Motor neuron (in vitro differentiated cells): ENCODE measurements around the gene JMJD8. TPM values are rescaled to one million over a fixed set of nuclear protein-coding genes. Genes with fewer than 3 reads are reported as not detected.
A peak's percentile ranks its signal among the peaks of the same experiment; 100 is the strongest.

Experiments
- ATAC-seq, 8 experiments: fragments of 200-7000 bp; cut with Tn5 transposase; replicated peaks in 6 of 8; 2 replicates each; pipeline ENCODE4 v1.8.0; 2021; ENCODE audit warnings: mild to moderate bottlenecking in 8 of 8, moderate library complexity in 8 of 8
- H3K27ac ChIP-seq, 2 donors: fragments of 250-450 bp; sonication (Bioruptor Pico); 2 replicates each; pipeline ENCODE4 v1.9.0; 2021; ENCODE audit warnings: antibody characterized with exemption in 2 of 2, mild to moderate bottlenecking in 2 of 2, moderate library complexity in 1 of 2
- H3K4me1 ChIP-seq, 2 donors: fragments of 250-450 bp; sonication (Bioruptor Pico); replicated peaks in 1 of 2; 2 replicates each; pipeline ENCODE4 v1.6.1; 2021; ENCODE audit warnings: antibody characterized with exemption in 2 of 2, mild to moderate bottlenecking in 2 of 2, moderate library complexity in 1 of 2
- H3K4me3 ChIP-seq, 5 donors: fragments of 250-450 bp; sonication (Bioruptor Pico); 2 replicates each; pipeline ENCODE4 v1.9.0; 2021; ENCODE audit warnings: antibody characterized with exemption in 5 of 5, mild to moderate bottlenecking in 5 of 5, moderate library complexity in 4 of 5
- WGBS, 10 experiments: fragments of 450-650 bp; shearing (Covaris generic); methylation state at CpG; one replicate each; pipeline ENCODE4 v1.0.0; 2022; 5-methylcytosine and 5-hydroxymethylcytosine counted together
- in situ Hi-C, 9 experiments: fragments of 400-800 bp; cut with MboI; loops; one replicate each; pipeline ENCODE4 v1.15.0; 2021; ENCODE audit warnings: low sequenced_read_pairs in 9 of 9, low pct_unique_long_range_greater_than_20kb in 2 of 9; ENCODE audit not compliant: unreplicated experiment in 9 of 9
- total RNA-seq, 8 experiments: library from RNA; unstranded; fragments of 300-600 nt; gene quantifications; 2 replicates each; pipeline versions ENCODE4 v1.2.3 to v1.2.4, GENCODE V29; 2022

JMJD8 gene
- total RNA-seq, 8 experiments from 2014 or later: 18.1 to 56.4 (median 33.2) TPM

GRCh38 chr16:638836-639235 is 45.3 kb downstream of the JMJD8 start:
- ATAC-seq: no peak
- in situ Hi-C loops: no loop called here
- peaks cover 30 to 31% of the 10 kb centered on the region in 2 donors for H3K4me1 ChIP-seq
- H3K4me3 ChIP-seq: no peak overlapping the region
- peak overlapping the region in 1 of 2 donors; percentile 6 for H3K27ac ChIP-seq
- WGBS, 10 experiments: 28 to 87% (median 33%) methylated on average over 1 to 4 of the region's 9 CpGs; no CpG with 5 or more reads in 7 of the 10 experiments

- peak overlapping the region; percentile 72 to 84 for H3K27ac ChIP-seq
Measured at GRCh38 chr16:638034-638543, 46.0 kb downstream of the JMJD8 start.

GRCh38 chr16:637081-638018 is 46.8 kb downstream of the JMJD8 start:
- peak overlapping the region; percentile 60 to 92 (median 68) for H3K4me3 ChIP-seq
- WGBS, 10 experiments: 0 to 43% (median 10%) methylated on average over 2 to 9 of the region's 53 CpGs; no CpG with 5 or more reads in 7 of the 10 experiments
- peak overlapping the region; percentile 95 to 97 for H3K27ac ChIP-seq
- peak in 6 of 8 experiments; percentile 0 to 15 (median 5) for ATAC-seq
- in situ Hi-C loops: no loop called here
- peaks cover 23 to 24% of the 10 kb centered on the region in 2 donors for H3K4me1 ChIP-seq

More at GRCh38 chr16:638034-638543, 46.0 kb downstream of the JMJD8 start:
- ATAC-seq: no peak
- in situ Hi-C loops: no loop called here
- Histone ChIP-seq H3K4me3 (no peak overlapping the region), H3K4me1 (peaks cover 28 to 30% of the 10 kb centered on the region in 2 donors)
- 70 to 73% (median 70%) methylated on average over 2 to 10 of the region's 15 CpGs; no CpG with 5 or more reads in 7 of the 10 experiments for WGBS, 10 experiments

- peak; percentile 77 to 88 (median 84) for ATAC-seq
- in situ Hi-C loops: no loop called here
- WGBS, 10 experiments: 0 to 1% (median 0%) methylated on average over 2 to 14 of the region's 91 CpGs; no CpG with 5 or more reads in 3 of the 10 experiments
- Histone ChIP-seq H3K4me3 (peak within 1 kb of the TSS; percentile 60 to 92 (median 68)), H3K27ac (peak within 1 kb of the TSS; percentile 95 to 97), H3K4me1 (peaks cover 23 to 24% of the 10 kb centered on the region in 2 donors)
Measured at GRCh38 chr16:636206-637080, 47.7 kb downstream of the JMJD8 start, which contains the start of gene METTL26. Gene METTL26 (minus strand): TSS chr16:636305. CDS start chr16:636290, 15 bp downstream.

GRCh38 chr16:635573-636205 is 48.4 kb downstream of the JMJD8 start:
- WGBS, 10 experiments: 0 to 19% (median 8%) methylated on average over 1 to 7 of the region's 55 CpGs; no CpG with 5 or more reads in 6 of the 10 experiments
- Histone ChIP-seq H3K4me3 (peak overlapping the region; percentile 60 to 92 (median 68)), H3K27ac (peak overlapping the region; percentile 95 to 97), H3K4me1 (peaks cover 30 to 31% of the 10 kb centered on the region in 2 donors)
- no peak for ATAC-seq
- in situ Hi-C loops: no loop called here

- ATAC-seq: no peak
- 73% methylated on average over 2 of the region's 7 CpGs; no CpG with 5 or more reads in 9 of the 10 experiments for WGBS, 10 experiments
- H3K4me3 ChIP-seq: peak overlapping the region in 2 of 5 donors; percentile 68 to 92
- no peak overlapping the region for H3K27ac ChIP-seq
- H3K4me1 ChIP-seq: peaks cover 37 to 38% of the 10 kb centered on the region in 2 donors
- in situ Hi-C loops: no loop called here
Measured at GRCh38 chr16:634996-635395, 49.1 kb downstream of the JMJD8 start.

- 80 to 100% (median 95%) methylated on average over 3 to 10 of the region's 22 CpGs; no CpG with 5 or more reads in 5 of the 10 experiments for WGBS, 10 experiments
Measured at GRCh38 chr16:634051-634670, 50.0 kb downstream of the JMJD8 start.

GRCh38 chr16:633336-634050 is 50.6 kb downstream of the JMJD8 start:
- no peak for ATAC-seq
- Histone ChIP-seq H3K4me1 (peaks cover 44 to 47% of the 10 kb centered on the region in 2 donors), H3K4me3 (no peak overlapping the region), H3K27ac (no peak overlapping the region)
- in situ Hi-C loops: no loop called here
- 80 to 100% (median 96%) methylated on average over 1 to 13 of the region's 74 CpGs; no CpG with 5 or more reads in 5 of the 10 experiments for WGBS, 10 experiments

More at GRCh38 chr16:634051-634670, 50.0 kb downstream of the JMJD8 start:
- in situ Hi-C loops: no loop called here
- no peak for ATAC-seq
- H3K27ac ChIP-seq: no peak overlapping the region
- peaks cover 46 to 47% of the 10 kb centered on the region in 2 donors for H3K4me1 ChIP-seq
- no peak overlapping the region for H3K4me3 ChIP-seq

- in situ Hi-C loops: no loop called here
- no peak overlapping the region for H3K27ac ChIP-seq
- H3K4me3 ChIP-seq: no peak overlapping the region
- no peak for ATAC-seq
- 90 to 100% (median 93%) methylated on average over 2 to 10 of the region's 67 CpGs; no CpG with 5 or more reads in 7 of the 10 experiments for WGBS, 10 experiments
- peaks cover 36 to 41% of the 10 kb centered on the region in 2 donors for H3K4me1 ChIP-seq
Measured at GRCh38 chr16:632486-633335, 51.4 kb downstream of the JMJD8 start.

GRCh38 chr16:631808-632358 is 52.3 kb downstream of the JMJD8 start:
- Histone ChIP-seq H3K27ac (no peak overlapping the region), H3K4me1 (peaks cover 30 to 35% of the 10 kb centered on the region in 2 donors), H3K4me3 (no peak overlapping the region)
- whole genome bisulfite sequencing, 10 experiments: 0% methylated on average over 1 of the region's 9 CpGs; no CpG with 5 or more reads in 9 of the 10 experiments
- ATAC-seq: no peak
- in situ Hi-C loops: no loop called here
